Measurements from ENCODE around the gene CHMP1B.
A peak's percentile ranks its signal among the peaks of the same experiment; 100 is the strongest.

The CHMP1B gene

DNA sequence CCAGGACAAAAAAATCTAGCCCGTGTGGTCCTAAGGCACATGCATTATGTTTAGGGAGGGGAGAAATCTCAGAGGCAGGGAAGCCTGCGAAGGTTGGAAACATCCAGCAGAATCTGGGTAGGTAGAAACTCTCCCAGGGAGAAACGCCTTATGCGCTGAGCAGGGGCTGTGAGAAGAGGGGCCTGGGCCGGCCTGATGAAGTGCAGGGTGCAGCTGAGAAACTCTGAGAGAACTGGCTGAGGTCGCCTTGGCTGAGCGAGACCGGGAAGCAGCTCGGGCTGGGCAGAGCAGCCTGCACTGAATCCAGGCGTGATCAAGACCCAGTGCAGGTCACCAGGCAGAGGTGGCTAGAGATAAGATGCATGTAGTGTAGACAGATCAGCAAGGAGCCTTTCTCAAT is 15.1 kb downstream of the CHMP1B start:
- H3K36me3 Mint-ChIP-seq = no peaks in the 10 kb centered on the region
- H3K27ac Mint-ChIP-seq = peak overlapping the region; percentile 37
- no peaks in the 10 kb centered on the region for H3K9me3 Mint-ChIP-seq
- peaks cover 3 to 9% of the 10 kb centered on the region in 2 donors for H3K4me1 Mint-ChIP-seq
- ATAC-seq (replicated peaks) (no peak), DNase-seq (no peak)
- peaks cover 2 to 12% of the 10 kb centered on the region in 2 donors for H3K27me3 Mint-ChIP-seq
- H3K4me3 Mint-ChIP-seq = no peak overlapping the region

DNA sequence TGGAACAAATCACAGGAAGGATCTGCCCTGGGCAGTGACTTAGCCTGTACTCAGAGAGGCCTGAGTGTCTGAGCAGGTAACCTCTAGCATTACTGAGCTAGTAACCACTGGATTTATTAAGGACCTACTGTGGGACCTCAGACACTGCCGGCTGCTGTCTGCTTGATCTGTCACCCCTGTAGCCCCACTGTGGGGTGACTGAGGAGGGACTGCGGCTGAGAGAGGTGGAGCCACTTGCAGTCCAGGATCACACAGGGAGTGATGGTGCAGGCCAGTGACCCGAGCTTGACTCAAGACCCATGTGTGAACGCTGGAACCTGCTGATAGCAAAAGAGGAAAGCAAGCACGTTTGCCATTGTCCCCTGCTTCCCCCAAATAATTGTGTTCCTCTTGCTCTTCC is 15.6 kb downstream of the CHMP1B start:
- peaks cover 4 to 9% of the 10 kb centered on the region in 2 donors for H3K4me1 Mint-ChIP-seq
- DNase-seq (no peak), ATAC-seq (replicated peaks) (no peak)
- H3K27me3 Mint-ChIP-seq = peaks cover 3 to 15% of the 10 kb centered on the region in 2 donors
- no peaks in the 10 kb centered on the region for H3K36me3 Mint-ChIP-seq
- peak overlapping the region; percentile 37 for H3K27ac Mint-ChIP-seq
- no peak overlapping the region for H3K4me3 Mint-ChIP-seq
- H3K9me3 Mint-ChIP-seq = no peaks in the 10 kb centered on the region

GRCh38 chr18:11868230-11868629 is 17.0 kb downstream of the CHMP1B start:
- Mint-ChIP-seq H3K27me3 (peaks cover 3 to 15% of the 10 kb centered on the region in 2 donors), H3K4me3 (no peak overlapping the region), H3K9me3 (no peaks in the 10 kb centered on the region), H3K4me1 (peaks cover 4 to 9% of the 10 kb centered on the region in 2 donors), H3K36me3 (no peaks in the 10 kb centered on the region), H3K27ac (no peak overlapping the region)
- DNase-seq (no peak), ATAC-seq (replicated peaks) (peak; percentile 69 to 86)

DNA sequence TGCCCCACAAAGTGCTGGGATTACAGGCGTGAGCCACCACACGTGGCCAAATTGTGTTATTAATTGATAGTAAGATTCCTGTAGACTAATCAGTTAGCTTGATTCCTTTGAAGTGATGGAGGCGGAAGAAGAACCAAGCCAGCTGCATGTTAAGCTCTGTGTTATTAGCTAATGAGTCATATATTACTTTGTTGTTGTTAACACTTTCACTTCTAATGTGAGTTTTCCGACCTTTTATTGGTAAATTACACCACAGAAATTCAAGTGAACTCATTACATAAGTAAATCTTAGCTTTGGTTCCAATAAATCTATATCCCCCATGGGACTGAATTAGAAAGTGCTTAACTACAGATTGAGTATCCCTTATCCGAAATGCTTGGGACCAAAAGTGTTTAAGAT is 20.3 kb downstream of the CHMP1B start:
- ATAC-seq (replicated peaks) (peak in 1 of 2 donors; percentile 50), DNase-seq (no peak)

GRCh38 chr18:11872479-11873136 is 21.4 kb downstream of the CHMP1B start:
- Mint-ChIP-seq H3K9me3 (peaks cover 5 to 6% of the 10 kb centered on the region in 2 donors), H3K27me3 (peaks cover 3 to 5% of the 10 kb centered on the region in 2 donors), H3K4me1 (peaks cover 4 to 9% of the 10 kb centered on the region in 2 donors), H3K36me3 (peaks cover 7 to 9% of the 10 kb centered on the region in 2 donors), H3K27ac (no peak overlapping the region), H3K4me3 (no peak overlapping the region)
- DNase-seq (no peak), ATAC-seq (replicated peaks) (peak in 1 of 2 donors; percentile 27)

More for the DNA sequence above, 20.3 kb downstream of the CHMP1B start:
- H3K9me3 Mint-ChIP-seq = peaks cover 5 to 6% of the 10 kb centered on the region in 2 donors
- peaks cover 7 to 9% of the 10 kb centered on the region in 2 donors for H3K36me3 Mint-ChIP-seq
- H3K27me3 Mint-ChIP-seq = peaks cover 3 to 5% of the 10 kb centered on the region in 2 donors
- H3K4me3 Mint-ChIP-seq = no peak overlapping the region
- H3K4me1 Mint-ChIP-seq = peaks cover 4 to 9% of the 10 kb centered on the region in 2 donors
- no peak overlapping the region for H3K27ac Mint-ChIP-seq

GRCh38 chr18:11873670-11874340 is 22.6 kb downstream of the CHMP1B start:
- H3K27me3 Mint-ChIP-seq = peaks cover 3 to 5% of the 10 kb centered on the region in 2 donors
- peaks cover 7 to 9% of the 10 kb centered on the region in 2 donors for H3K36me3 Mint-ChIP-seq
- H3K9me3 Mint-ChIP-seq = peaks cover 5 to 6% of the 10 kb centered on the region in 2 donors
- H3K4me3 Mint-ChIP-seq = no peak overlapping the region
- peaks cover under 1 to 3% of the 10 kb centered on the region in 2 donors for H3K4me1 Mint-ChIP-seq
- DNase-seq (no peak), ATAC-seq (replicated peaks) (no peak)
- H3K27ac Mint-ChIP-seq = no peak overlapping the region

DNA sequence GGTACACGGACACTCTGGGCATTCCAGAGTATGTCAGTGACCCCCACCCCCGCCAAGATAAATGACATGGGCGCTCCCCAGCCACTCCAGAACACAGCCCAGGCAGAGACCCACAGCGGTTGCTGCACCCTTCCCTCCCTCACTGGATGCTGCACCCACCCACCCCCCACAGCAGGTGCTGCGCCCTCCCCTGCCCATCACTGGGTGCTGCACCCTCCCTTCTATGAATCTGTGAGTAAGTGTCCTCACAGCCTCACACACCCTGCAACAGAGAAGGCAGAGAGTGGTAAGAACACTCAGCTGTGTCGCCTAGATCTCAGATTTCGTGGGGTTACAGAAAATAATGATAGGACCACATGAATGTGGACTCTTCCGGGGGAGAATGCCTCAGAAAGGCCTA is 23.5 kb downstream of the CHMP1B start:
- peaks cover 0 to 2% of the 10 kb centered on the region in 2 donors for H3K4me1 Mint-ChIP-seq
- no peak overlapping the region for H3K4me3 Mint-ChIP-seq
- peaks cover 7 to 9% of the 10 kb centered on the region in 2 donors for H3K36me3 Mint-ChIP-seq
- ATAC-seq (replicated peaks) (no peak), DNase-seq (no peak)
- H3K27me3 Mint-ChIP-seq = peaks cover 3 to 5% of the 10 kb centered on the region in 2 donors
- H3K27ac Mint-ChIP-seq = no peak overlapping the region
- peaks cover 5 to 6% of the 10 kb centered on the region in 2 donors for H3K9me3 Mint-ChIP-seq

DNA sequence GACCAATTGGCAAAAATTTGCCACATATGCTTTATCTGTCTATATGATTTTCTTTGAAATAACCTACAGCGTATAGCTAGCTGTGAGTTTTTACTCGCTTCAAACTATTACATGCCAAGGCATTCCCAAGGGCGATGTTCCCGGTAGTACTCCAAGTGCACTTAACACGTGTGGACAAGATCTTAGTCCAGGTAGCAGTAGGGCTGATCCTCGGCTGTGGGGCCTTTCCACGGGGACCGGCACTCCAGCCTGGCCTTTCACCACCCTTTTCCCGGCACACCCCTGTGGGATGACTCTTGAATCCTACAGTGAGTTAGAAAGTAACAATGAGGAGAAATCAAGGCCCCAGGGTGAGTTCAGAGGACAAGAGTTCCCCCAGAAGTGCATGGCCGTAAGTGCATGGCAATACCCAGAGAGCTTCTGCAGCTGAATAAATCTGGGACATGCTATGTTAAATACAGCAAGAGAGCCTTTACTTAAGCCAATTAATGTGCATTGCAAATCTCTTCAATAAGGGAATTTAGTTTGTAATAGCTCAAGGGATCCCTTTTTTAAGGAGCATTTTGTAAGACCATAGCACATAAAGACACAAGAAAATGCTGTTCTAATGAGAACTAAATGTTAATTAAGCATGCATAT is 26.4 kb downstream of the CHMP1B start:
- H3K4me3 Mint-ChIP-seq = no peak overlapping the region

DNA sequence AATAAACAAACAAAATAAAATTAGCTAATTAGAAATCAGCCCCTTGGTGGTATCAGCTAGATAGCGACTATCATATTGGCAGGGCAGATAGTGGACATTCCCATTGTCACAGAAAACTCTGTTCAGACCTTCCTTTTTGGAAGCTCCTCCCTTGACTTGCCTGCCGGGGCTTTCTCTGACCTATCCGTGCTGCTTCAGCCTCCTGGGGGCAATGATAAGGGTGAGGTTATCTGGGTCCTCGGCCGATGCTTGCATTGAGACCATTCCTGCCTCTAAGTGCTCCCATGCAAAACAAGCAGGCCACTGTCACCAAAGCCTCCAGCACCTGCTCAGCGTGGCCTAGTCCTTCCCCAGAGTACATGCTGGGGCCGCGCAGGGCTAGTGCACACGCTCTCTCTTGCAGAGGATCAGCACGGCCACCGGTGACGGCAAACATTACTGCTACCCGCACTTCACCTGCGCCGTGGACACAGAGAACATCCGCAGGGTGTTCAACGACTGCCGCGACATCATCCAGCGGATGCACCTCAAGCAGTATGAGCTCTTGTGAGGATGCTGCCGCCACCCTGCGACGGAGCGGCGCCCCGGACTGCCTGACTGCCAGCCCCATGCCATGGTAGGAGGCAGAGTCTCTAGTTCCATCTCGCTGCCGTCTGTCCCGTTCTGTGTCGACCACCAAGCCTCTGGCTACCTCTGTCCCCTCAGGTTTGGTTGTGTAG is 29.5 kb downstream of the CHMP1B start:
- DNase-seq (no peak), ATAC-seq (replicated peaks) (no peak)
- H3K4me3 Mint-ChIP-seq = peak overlapping the region in 1 of 2 donors; percentile 8
- peak overlapping the region; percentile 77 for H3K27ac Mint-ChIP-seq
- H3K9me3 Mint-ChIP-seq = peaks cover 2% of the 10 kb centered on the region in 2 donors
- no peaks in the 10 kb centered on the region for H3K27me3 Mint-ChIP-seq
- H3K36me3 Mint-ChIP-seq = peaks cover 26 to 33% of the 10 kb centered on the region in 2 donors
- peaks cover 29 to 47% of the 10 kb centered on the region in 2 donors for H3K4me1 Mint-ChIP-seq

More for the DNA sequence above, 26.4 kb downstream of the CHMP1B start:
- no peak for DNase-seq
- Mint-ChIP-seq H3K4me1 (peaks cover 14 to 17% of the 10 kb centered on the region in 2 donors), H3K27me3 (no peaks in the 10 kb centered on the region), H3K27ac (no peak overlapping the region), H3K36me3 (peaks cover 19 to 20% of the 10 kb centered on the region in 2 donors), H3K9me3 (peaks cover 5 to 6% of the 10 kb centered on the region in 2 donors)
- ATAC-seq (replicated peaks) = no peak

DNA sequence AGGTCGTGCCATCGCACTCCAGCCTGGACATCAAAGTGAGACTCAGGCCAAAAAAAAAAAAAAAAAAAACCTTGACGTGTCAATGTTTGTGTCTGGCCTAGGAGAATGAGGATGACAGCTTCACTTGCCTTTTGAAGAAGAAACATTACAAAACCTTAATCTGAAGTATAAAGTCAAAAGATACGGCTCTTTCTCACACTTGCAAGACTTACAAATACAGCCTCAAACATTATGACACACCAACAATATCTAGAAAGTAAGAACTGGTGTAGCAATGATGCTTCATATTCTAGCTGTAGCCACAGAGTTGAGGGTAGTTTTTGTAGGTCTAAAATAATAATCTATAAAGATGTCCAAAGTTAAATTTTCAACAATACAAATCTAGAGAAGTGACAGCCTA is 31.4 kb downstream of the CHMP1B start:
- ATAC-seq (replicated peaks) (no peak), DNase-seq (no peak)
- peaks cover 29 to 47% of the 10 kb centered on the region in 2 donors for H3K4me1 Mint-ChIP-seq

GRCh38 chr18:11883153-11883552 is 31.9 kb downstream of the CHMP1B start:
- Mint-ChIP-seq H3K4me3 (peak overlapping the region in 1 of 2 donors; percentile 22), H3K4me1 (peaks cover 29 to 47% of the 10 kb centered on the region in 2 donors), H3K27me3 (no peaks in the 10 kb centered on the region), H3K9me3 (no peaks in the 10 kb centered on the region), H3K36me3 (peaks cover 42 to 44% of the 10 kb centered on the region in 2 donors), H3K27ac (no peak overlapping the region)
- ATAC-seq (replicated peaks) = peak; percentile 98 to 99
- DNase-seq = peak; percentile 14

More for the DNA sequence above, 31.4 kb downstream of the CHMP1B start:
- Mint-ChIP-seq H3K27ac (no peak overlapping the region), H3K36me3 (peaks cover 37 to 40% of the 10 kb centered on the region in 2 donors), H3K9me3 (no peaks in the 10 kb centered on the region), H3K4me3 (no peak overlapping the region), H3K27me3 (no peaks in the 10 kb centered on the region)

GRCh38 chr18:11884396-11885030 is 33.3 kb downstream of the CHMP1B start:
- ATAC-seq (replicated peaks) (no peak), DNase-seq (no peak)
- Mint-ChIP-seq H3K4me3 (peak overlapping the region in 1 of 2 donors; percentile 34), H3K4me1 (peaks cover 29 to 47% of the 10 kb centered on the region in 2 donors), H3K9me3 (no peaks in the 10 kb centered on the region), H3K27me3 (no peaks in the 10 kb centered on the region), H3K27ac (peak overlapping the region; percentile 63), H3K36me3 (peaks cover 46% of the 10 kb centered on the region in 2 donors)

DNA sequence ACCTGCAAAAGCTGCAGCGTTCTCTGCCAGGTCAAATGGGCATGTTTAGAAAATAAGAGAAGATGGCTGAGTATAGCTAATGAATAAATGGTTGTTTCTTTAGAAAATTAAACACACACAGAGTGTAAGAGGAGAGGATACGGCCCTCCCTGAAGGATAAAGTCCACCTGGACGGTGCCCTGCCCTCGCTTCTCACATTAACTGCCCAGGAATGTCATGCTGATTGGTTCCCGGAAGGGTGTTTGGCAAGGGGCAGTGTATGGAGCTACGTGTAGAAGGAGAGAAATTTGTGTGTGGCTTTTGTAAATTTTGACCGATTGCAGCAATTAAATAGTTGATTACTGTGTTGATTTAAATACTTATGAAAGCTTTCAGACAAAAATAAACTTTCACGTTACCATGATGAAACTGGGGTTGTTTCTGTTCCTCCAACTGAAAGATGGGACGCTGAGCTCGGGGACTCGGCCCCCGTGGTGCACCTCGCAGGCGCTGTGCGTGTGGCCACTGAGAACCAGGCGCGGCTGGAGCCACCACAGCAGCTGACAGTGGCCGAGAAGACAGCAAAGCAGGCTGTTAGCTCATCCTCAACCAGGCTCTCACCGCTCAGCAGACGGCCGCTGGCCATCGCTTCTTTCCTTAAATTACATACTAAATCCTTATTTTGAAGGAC is 34.2 kb downstream of the CHMP1B start:
- Mint-ChIP-seq H3K27me3 (no peaks in the 10 kb centered on the region), H3K36me3 (peaks cover 51% of the 10 kb centered on the region in 2 donors), H3K4me3 (no peak overlapping the region), H3K27ac (no peak overlapping the region), H3K4me1 (peaks cover 29 to 47% of the 10 kb centered on the region in 2 donors), H3K9me3 (no peaks in the 10 kb centered on the region)
- ATAC-seq (replicated peaks) (no peak), DNase-seq (no peak)
